NCI-H510A treated with DMSO at 0.1 percent for 48 hours (cell line): ENCODE measurements around the gene PROSER3.
"Not testable (repeated sequence)": the region's sequence is repeated elsewhere in the genome, so short reads cannot be mapped to it uniquely, and the experiment has no call there.

Source experiments
- DNase-seq: peaks from one replicate; lab custom pipeline; 2025; lab: John Stamatoyannopoulos, UW

PROSER3 gene

DNA sequence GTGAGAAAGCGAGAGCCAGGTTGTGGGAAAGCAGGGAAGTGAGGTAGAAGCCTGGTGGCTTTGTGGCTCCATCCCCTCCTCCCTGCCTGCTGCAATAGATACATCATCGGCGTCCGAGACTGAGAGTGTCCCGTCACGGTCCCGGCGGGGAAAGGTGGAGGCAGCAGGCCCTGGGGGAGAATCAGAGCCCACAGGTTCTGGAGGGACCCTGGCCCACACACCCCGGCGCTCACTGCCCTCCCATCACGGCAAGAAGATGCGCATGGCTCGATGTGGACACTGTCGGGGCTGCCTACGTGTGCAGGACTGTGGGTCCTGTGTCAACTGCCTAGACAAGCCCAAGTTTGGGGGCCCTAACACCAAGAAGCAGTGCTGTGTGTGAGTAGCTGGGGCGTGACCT is 35.1 kb upstream of the PROSER3 start:
- DNase-seq = no peak

GRCh38 chr19:35723671-35724070 is 34.3 kb upstream of the PROSER3 start:
- no peak for DNase-seq

GRCh38 chr19:35724132-35724531 is 33.8 kb upstream of the PROSER3 start:
- DNase-seq = not testable (repeated sequence)

DNA sequence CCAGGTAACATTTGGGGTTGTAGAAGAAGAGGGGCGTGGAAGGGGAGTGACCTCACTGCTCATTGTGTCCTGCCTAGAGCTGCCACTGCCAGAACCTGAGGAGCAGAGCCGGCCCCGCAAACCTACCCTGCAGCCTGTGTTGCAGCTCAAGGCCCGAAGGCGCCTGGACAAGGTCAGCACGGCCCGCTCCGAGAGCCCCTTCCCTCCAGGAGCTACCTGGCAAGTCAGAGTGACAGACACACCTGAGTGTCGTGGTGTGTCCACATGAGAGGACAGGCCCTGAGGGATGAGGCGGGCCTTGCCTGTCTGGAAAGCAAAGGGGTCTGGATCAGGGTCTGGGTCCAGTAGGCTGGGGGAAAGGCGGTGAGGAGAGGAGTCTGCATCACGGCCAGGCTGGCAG is 33.4 kb upstream of the PROSER3 start:
- no peak for DNase-seq

DNA sequence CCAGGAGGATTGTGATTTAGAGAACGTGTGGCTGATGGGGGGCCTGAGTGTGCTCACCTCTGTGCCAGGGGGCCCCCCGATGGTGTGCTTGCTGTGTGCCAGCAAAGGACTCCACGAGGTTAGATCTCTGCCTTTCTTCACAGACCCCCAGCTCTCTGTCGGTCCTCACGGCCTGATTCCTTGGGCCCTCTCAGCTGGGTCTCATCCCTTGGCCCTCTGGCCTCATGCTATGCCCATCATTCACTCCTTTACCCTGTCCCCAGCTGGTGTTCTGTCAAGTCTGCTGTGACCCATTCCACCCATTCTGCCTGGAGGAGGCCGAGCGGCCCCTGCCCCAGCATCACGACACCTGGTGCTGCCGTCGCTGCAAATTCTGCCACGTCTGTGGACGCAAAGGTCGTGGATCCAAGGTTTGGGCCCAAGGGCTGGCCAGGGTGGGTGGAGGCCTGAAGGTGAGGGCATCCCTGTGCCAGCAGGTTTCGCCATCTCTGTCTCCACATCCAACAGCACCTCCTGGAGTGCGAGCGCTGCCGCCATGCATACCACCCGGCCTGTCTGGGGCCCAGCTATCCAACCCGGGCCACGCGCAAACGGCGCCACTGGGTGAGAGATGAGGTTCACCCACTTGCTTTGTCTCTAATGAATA is 32.6 kb upstream of the PROSER3 start:
- DNase-seq = no peak

GRCh38 chr19:35727053-35727955 is 30.7 kb upstream of the PROSER3 start:
- no peak for DNase-seq

- DNase-seq = no peak
Measured at GRCh38 chr19:35727956-35728706, 29.8 kb upstream of the PROSER3 start.

GRCh38 chr19:35729021-35729420 is 29.0 kb upstream of the PROSER3 start:
- DNase-seq = no peak

GRCh38 chr19:35729763-35730162 is 28.2 kb upstream of the PROSER3 start:
- DNase-seq = no peak

GRCh38 chr19:35730326-35730725 is 27.6 kb upstream of the PROSER3 start:
- no peak for DNase-seq

DNA sequence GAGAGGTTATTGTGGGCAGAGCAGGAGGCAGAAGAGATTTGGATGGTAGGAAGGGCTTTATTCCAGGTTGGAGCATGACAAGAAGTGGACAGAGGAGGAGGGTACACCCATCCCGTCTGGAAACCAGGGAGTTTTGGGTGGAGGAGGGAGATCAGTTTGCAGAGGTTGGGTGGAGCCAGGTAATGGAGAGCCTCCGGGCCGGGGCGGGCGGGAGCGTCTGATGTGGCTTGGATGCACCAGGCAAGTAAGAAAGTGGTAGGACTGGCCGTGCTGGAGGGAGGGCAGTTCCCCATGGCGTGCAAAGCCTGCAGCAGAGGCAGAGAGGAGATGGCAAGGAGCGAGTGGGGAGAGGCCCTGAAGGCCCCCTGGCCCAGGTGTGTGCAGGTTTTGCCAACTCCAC is 26.6 kb upstream of the PROSER3 start:
- no peak for DNase-seq

DNA sequence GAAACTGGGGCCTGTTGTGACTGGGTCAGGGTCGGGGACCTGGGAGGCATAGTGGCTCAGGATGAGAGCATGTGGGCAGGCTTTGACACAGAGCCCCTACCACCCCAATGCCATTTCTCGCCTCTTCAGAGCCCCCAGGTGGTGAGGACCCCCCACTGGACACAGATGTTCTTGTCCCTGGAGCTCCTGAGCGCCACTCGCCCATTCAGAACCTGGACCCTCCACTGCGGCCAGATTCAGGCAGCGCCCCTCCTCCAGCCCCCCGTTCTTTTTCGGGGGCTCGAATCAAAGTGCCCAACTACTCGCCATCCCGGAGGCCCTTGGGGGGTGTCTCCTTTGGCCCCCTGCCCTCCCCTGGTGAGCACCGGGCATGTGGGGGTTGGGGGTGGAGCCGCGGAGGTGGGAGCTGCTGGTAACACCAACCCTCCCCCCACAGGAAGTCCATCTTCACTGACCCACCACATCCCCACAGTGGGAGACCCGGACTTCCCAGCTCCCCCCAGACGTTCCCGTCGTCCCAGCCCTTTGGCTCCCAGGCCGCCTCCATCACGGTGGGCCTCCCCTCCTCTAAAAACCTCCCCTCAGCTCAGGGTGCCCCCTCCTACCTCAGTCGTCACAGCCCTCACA is 26.1 kb upstream of the PROSER3 start:
- no peak for DNase-seq

DNA sequence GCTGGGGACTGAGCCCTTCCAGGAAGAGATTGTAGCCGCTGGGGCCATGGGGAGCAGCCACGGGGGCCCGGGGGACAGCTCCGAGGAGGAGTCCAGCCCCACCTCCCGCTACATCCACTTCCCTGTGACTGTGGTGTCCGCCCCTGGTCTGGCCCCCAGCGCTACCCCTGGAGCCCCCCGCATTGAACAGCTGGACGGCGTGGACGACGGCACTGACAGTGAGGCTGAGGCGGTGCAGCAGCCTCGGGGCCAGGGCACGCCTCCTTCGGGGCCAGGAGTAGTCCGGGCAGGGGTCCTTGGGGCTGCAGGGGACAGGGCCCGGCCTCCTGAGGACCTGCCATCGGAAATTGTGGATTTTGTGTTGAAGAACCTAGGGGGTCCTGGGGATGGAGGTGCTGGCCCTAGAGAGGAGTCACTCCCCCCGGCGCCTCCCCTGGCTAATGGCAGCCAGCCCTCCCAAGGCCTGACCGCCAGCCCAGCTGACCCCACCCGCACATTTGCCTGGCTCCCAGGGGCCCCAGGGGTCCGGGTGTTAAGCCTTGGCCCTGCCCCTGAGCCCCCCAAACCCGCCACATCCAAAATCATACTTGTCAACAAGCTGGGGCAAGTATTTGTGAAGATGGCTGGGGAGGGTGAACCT is 25.3 kb upstream of the PROSER3 start:
- no peak for DNase-seq

- no peak for DNase-seq
Measured at GRCh38 chr19:35733180-35734125, 24.5 kb upstream of the PROSER3 start.

DNA sequence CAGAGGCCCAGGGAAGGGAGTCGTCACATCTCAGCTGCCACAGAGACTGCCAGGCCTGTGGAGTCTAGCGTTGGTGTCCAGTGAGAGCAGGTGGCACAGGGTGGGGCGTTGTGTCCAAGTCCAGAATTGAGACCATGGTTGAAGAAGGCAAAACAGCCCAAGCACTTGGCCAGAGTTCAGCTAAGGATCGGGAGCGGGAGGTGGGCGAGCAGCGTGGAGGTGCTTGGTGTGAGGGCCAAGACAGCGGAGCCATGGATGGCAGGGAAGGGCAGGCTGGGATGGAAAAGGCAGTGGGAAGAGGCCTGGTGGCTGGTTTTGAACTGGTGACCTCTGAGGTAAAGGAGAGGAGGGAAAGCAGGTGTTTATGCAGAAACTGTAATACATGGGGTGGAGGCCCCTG is 23.7 kb upstream of the PROSER3 start:
- DNase-seq = no peak

- DNase-seq = no peak
Measured at GRCh38 chr19:35734889-35735288, 23.1 kb upstream of the PROSER3 start.

GRCh38 chr19:35736913-35737886 is 20.8 kb upstream of the PROSER3 start:
- no peak for DNase-seq

- no peak for DNase-seq
Measured at GRCh38 chr19:35738021-35738886, 19.7 kb upstream of the PROSER3 start.

- DNase-seq = no peak
Measured at GRCh38 chr19:35738887-35739229, 19.1 kb upstream of the PROSER3 start.
